ENCODE measurements around the gene MAP1LC3C.

- no peak for TF ChIP-seq TARDBP (IDR thresholded peaks at IDR 0.05)
- no peak for TF ChIP-seq FOXM1 (IDR thresholded peaks at IDR 0.05; ENCODE audit: borderline replicate concordance)
- no peak for TF ChIP-seq SP1 (IDR thresholded peaks at IDR 0.05)
- no peak for TF ChIP-seq ZNF384 (IDR thresholded peaks at IDR 0.05)
- no peak for TF ChIP-seq CTBP1 (IDR thresholded peaks at IDR 0.05; ENCODE audit: borderline replicate concordance)
- no peak for TF ChIP-seq FOXK2 (IDR thresholded peaks at IDR 0.05)
Observed at GRCh38 chr1:242023805-242024204, 24.9 kb upstream of the MAP1LC3C start.

All from HEK293T (cell line).